GM18508 (cell line): ENCODE results near the gene DNAAF9.

ENCODE experiments used
- ATAC-seq: cut with Tn5 transposase; IDR thresholded peaks from one replicate; pipeline ENCODE4 v1.9.1; 2021; ENCODE audit warnings: moderate number of reproducible peaks; ENCODE audit not compliant: insufficient read depth, unreplicated experiment

Gene DNAAF9

GRCh38 chr20:3380228-3381070 lies 27.0 kb downstream of the DNAAF9 start:
- no peak for ATAC-seq

GRCh38 chr20:3378138-3378537 lies 29.3 kb downstream of the DNAAF9 start:
- ATAC-seq = no peak

- no peak for ATAC-seq
These were observed 29.8 kb downstream of the DNAAF9 start for GRCh38 chr20:3377644-3378043.

- no peak for ATAC-seq
These were observed 33.2 kb downstream of the DNAAF9 start for GRCh38 chr20:3374296-3374695.

GRCh38 chr20:3371754-3372153 lies 35.7 kb downstream of the DNAAF9 start:
- ATAC-seq = no peak

- no peak for ATAC-seq
These were observed 40.4 kb downstream of the DNAAF9 start for GRCh38 chr20:3367089-3367488.

GRCh38 chr20:3364323-3365013 lies 43.0 kb downstream of the DNAAF9 start:
- no peak for ATAC-seq

- no peak for ATAC-seq
These were observed 46.7 kb downstream of the DNAAF9 start for GRCh38 chr20:3360752-3361151.

- no peak for ATAC-seq
These were observed 48.7 kb downstream of the DNAAF9 start for GRCh38 chr20:3358676-3359340.
